IPS-18a (cell line): ENCODE results near the gene IFNGR1.

Experiments used
- H3K27ac ChIP-seq: one replicate; pipeline ENCODE4 v1.5.1; 2013; ENCODE audit warnings: low read length
- H3K27me3 ChIP-seq: one replicate; pipeline ENCODE4 v1.6.1; 2013; ENCODE audit warnings: mild to moderate bottlenecking, low read length; ENCODE audit not compliant: control insufficient read depth, insufficient read depth
- H3K36me3 ChIP-seq: one replicate; pipeline ENCODE4 v1.6.1; 2013; ENCODE audit warnings: low read depth, low read length; ENCODE audit not compliant: control insufficient read depth
- H3K4me1 ChIP-seq: one replicate; pipeline ENCODE4 v1.6.1; 2013; ENCODE audit warnings: low read depth, low read length; ENCODE audit not compliant: control insufficient read depth
- H3K4me3 ChIP-seq: one replicate; pipeline ENCODE4 v1.5.1; 2013; ENCODE audit warnings: low read length
- H3K9ac ChIP-seq: one replicate; pipeline ENCODE4 v1.6.1; 2013; ENCODE audit warnings: mild to moderate bottlenecking, low read length, moderate library complexity
- H3K9me3 ChIP-seq: one replicate; pipeline ENCODE4 v1.6.1; 2013; ENCODE audit warnings: low read depth, low read length; ENCODE audit not compliant: control insufficient read depth

IFNGR1 gene

GRCh38 chr6:137188855-137189254 is 30.3 kb downstream of the IFNGR1 start:
- no peaks in the 10 kb centered on the region for H3K4me1 ChIP-seq
- H3K9me3 ChIP-seq: peaks cover 59% of the 10 kb centered on the region
- H3K4me3 ChIP-seq: no peak overlapping the region
- H3K9ac ChIP-seq: no peak overlapping the region
- no peaks in the 10 kb centered on the region for H3K27me3 ChIP-seq
- H3K27ac ChIP-seq: no peak overlapping the region
- no peaks in the 10 kb centered on the region for H3K36me3 ChIP-seq

DNA sequence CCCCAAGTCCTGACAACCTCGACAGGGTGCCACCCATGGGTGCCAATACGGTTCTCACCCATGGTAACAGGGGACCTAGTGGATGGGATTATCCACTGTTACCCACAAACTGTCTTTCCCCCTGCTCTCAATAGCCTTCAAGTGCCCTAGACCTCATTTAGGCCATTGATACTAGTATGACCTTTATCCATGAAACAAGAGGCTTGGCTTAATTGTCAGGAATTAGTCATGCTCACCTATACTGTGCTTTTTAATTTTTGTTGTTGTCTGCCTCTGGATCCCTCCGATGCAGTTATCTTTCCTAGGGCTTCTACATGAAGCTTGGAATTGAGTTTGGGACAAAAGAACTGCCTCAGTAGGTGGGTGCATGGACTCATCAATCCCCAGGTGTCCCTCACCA is 33.9 kb downstream of the IFNGR1 start:
- H3K4me1 ChIP-seq: no peaks in the 10 kb centered on the region
- H3K9ac ChIP-seq: no peak overlapping the region
- no peak overlapping the region for H3K27ac ChIP-seq
- no peak overlapping the region for H3K4me3 ChIP-seq
- peaks cover 74% of the 10 kb centered on the region for H3K9me3 ChIP-seq
- no peaks in the 10 kb centered on the region for H3K36me3 ChIP-seq
- no peaks in the 10 kb centered on the region for H3K27me3 ChIP-seq

DNA sequence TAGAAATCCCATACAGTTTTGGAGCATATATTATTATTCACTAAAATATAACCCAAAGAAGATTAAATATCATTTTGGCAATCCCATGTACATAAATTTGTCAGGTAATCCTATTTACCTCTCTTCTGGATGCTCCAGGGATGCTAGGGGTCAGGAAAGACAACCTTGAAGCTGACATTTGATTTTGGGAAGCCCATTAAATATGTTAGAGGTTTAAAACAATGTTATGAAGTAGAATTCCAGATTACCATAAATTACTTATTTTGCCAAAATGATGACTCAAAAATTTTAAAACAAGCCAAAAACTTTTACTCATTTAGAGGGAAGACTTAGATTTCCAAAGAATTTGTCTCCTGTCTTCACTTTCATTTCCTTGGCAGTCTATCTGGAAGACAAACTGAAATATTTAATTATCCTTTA is 36.5 kb downstream of the IFNGR1 start:
- Histone ChIP-seq H3K4me1 (no peaks in the 10 kb centered on the region), H3K36me3 (no peaks in the 10 kb centered on the region), H3K27me3 (no peaks in the 10 kb centered on the region), H3K4me3 (no peak overlapping the region), H3K27ac (no peak overlapping the region), H3K9me3 (peaks cover 64% of the 10 kb centered on the region), H3K9ac (no peak overlapping the region)

GRCh38 chr6:137181891-137182653 is 37.1 kb downstream of the IFNGR1 start:
- H3K4me1 ChIP-seq: no peaks in the 10 kb centered on the region
- H3K27me3 ChIP-seq: no peaks in the 10 kb centered on the region
- H3K4me3 ChIP-seq: no peak overlapping the region
- H3K9ac ChIP-seq: no peak overlapping the region
- H3K36me3 ChIP-seq: no peaks in the 10 kb centered on the region
- H3K9me3 ChIP-seq: peaks cover 61% of the 10 kb centered on the region
- no peak overlapping the region for H3K27ac ChIP-seq

DNA sequence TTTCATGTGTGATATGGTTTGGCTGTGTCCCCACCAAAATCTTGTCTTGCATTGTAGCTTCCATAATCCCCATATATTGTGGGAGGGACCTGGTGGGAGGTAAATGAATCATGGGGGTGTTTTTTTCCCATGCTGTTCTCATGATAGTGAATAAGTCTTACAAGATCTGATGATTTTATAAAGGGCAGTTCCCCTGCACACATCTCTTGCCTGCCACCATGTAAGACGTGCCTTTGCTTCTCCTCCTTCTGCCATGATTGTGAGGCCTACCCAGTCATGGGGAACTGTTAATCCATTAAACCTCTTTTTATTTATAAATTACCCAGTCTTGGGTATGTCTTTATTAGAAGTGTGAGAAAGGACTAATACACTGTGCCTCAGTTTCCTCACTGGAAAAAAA is 41.6 kb downstream of the IFNGR1 start:
- no peak overlapping the region for H3K9ac ChIP-seq
- H3K9me3 ChIP-seq: peaks cover 22% of the 10 kb centered on the region
- H3K27ac ChIP-seq: no peak overlapping the region

DNA sequence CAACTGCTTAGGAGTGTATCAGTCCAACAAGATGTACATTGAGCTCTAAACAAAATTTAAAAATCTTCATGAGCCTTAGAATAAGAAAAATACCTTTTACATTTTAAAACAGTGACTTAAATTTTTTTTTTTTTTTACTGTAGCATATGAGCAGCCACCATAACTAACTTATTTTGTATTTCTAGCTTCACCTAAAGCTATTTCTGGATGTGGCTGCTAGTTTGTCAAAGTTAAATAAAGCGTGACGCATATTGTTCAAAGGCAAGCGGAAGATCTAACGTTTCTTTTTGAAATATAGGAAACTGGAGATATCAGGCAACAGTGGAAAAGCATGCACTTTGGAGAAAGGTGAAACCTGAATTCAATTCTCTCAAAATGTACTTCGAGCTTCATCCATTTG is 42.5 kb downstream of the IFNGR1 start:
- H3K36me3 ChIP-seq: no peaks in the 10 kb centered on the region
- no peaks in the 10 kb centered on the region for H3K27me3 ChIP-seq
- no peak overlapping the region for H3K4me3 ChIP-seq
- H3K27ac ChIP-seq: no peak overlapping the region
- no peak overlapping the region for H3K9ac ChIP-seq
- H3K4me1 ChIP-seq: peaks cover 10% of the 10 kb centered on the region
- H3K9me3 ChIP-seq: peaks cover 18% of the 10 kb centered on the region

More for the DNA sequence above, 41.6 kb downstream of the IFNGR1 start:
- Histone ChIP-seq H3K36me3 (no peaks in the 10 kb centered on the region), H3K4me3 (no peak overlapping the region), H3K4me1 (peaks cover 2% of the 10 kb centered on the region), H3K27me3 (no peaks in the 10 kb centered on the region)

- Histone ChIP-seq H3K9me3 (peaks cover 9% of the 10 kb centered on the region), H3K36me3 (no peaks in the 10 kb centered on the region)
Measured at GRCh38 chr6:137175868-137176245, 43.3 kb downstream of the IFNGR1 start.

GRCh38 chr6:137175157-137175867 is 43.9 kb downstream of the IFNGR1 start:
- Histone ChIP-seq H3K27me3 (no peaks in the 10 kb centered on the region), H3K4me3 (no peak overlapping the region), H3K9ac (no peak overlapping the region), H3K27ac (no peak overlapping the region), H3K9me3 (peaks cover 4% of the 10 kb centered on the region), H3K4me1 (peaks cover 15% of the 10 kb centered on the region), H3K36me3 (no peaks in the 10 kb centered on the region)

More at GRCh38 chr6:137175868-137176245, 43.3 kb downstream of the IFNGR1 start:
- Histone ChIP-seq H3K27ac (no peak overlapping the region), H3K27me3 (no peaks in the 10 kb centered on the region), H3K4me3 (no peak overlapping the region), H3K4me1 (peaks cover 15% of the 10 kb centered on the region), H3K9ac (no peak overlapping the region)

GRCh38 chr6:137173501-137173900 is 45.7 kb downstream of the IFNGR1 start, which contains the start of gene IL22RA2:
Gene IL22RA2, minus strand, starts transcription at chr6:137173644. Its CDS starts 11,895 bp downstream, at chr6:137161749.
- H3K9ac ChIP-seq: no peak within 1 kb of the TSS
- H3K36me3 ChIP-seq: no peaks in the 10 kb centered on the region
- H3K9me3 ChIP-seq: no peaks in the 10 kb centered on the region
- no peaks in the 10 kb centered on the region for H3K27me3 ChIP-seq
- no peak within 1 kb of the TSS for H3K27ac ChIP-seq
- peaks cover 15% of the 10 kb centered on the region for H3K4me1 ChIP-seq
- H3K4me3 ChIP-seq: no peak within 1 kb of the TSS

DNA sequence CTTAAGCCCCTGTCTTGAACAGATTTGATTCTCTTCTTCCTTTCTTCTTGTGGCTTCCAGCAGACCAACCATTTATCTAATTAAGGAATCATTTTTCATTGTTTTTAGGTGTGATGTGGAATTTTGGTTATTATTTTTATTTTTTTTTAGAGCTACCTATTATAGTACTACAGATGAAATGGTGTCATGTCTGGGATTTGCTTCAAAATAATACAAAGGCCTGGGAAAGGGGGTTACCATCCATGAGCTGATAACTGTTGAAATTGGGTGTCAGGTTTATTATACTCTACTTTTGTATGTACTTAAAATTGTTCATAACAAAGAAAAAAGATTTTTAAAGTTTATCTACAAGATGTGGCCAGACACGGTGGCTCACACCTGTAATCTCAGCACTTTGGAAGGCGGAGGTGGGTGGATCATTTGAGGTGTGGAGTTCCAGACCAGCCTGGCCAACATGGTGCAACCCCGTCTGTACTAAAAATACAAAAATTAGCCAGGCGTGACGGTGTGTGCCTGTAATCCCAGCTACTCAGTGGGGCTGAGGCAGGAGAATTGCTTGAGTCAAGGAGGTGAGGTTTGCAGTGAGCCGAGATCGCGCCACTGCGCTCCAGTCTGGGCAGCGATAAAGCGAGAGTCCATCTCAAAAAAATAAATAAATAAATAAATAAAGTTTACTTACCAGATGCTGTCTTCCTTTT is 46.3 kb downstream of the IFNGR1 start:
- H3K36me3 ChIP-seq: no peaks in the 10 kb centered on the region
- H3K4me3 ChIP-seq: no peak overlapping the region
- peaks cover 15% of the 10 kb centered on the region for H3K4me1 ChIP-seq
- no peaks in the 10 kb centered on the region for H3K27me3 ChIP-seq
- no peak overlapping the region for H3K9ac ChIP-seq
- no peak overlapping the region for H3K27ac ChIP-seq
- H3K9me3 ChIP-seq: no peaks in the 10 kb centered on the region

GRCh38 chr6:137171824-137172733 is 47.1 kb downstream of the IFNGR1 start:
- no peak overlapping the region for H3K27ac ChIP-seq

More at GRCh38 chr6:137171824-137172733, 47.1 kb downstream of the IFNGR1 start:
- no peak overlapping the region for H3K4me3 ChIP-seq
- no peak overlapping the region for H3K9ac ChIP-seq
- no peaks in the 10 kb centered on the region for H3K36me3 ChIP-seq
- H3K9me3 ChIP-seq: no peaks in the 10 kb centered on the region
- no peaks in the 10 kb centered on the region for H3K27me3 ChIP-seq
- peaks cover 15% of the 10 kb centered on the region for H3K4me1 ChIP-seq
